ENCODE results near the gene MPZL1.

The MPZL1 gene

DNA sequence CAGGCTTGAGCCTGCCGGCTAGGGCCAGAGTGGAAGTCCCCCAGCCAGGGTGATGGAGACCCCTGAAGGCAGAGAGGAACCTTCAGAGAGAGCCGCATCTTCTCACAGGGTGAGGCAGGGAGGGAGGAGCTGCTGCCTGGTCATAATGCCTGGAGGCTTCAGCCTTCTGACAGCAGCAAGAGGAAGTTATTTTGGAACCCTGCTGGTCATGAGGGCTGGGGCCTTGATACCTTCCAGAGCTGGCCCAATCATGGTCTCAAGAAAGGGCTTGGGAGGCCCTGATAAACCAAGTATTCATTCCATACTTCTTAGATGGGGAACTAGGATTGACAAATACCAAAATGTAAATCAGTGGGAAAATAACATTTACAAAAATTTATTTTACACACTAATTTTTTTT is 26.6 kb upstream of the MPZL1 start:
- DNase-seq (ENCODE audit: insufficient read length, low spot score) (no peak), FAIRE-seq (no peak)

DNA sequence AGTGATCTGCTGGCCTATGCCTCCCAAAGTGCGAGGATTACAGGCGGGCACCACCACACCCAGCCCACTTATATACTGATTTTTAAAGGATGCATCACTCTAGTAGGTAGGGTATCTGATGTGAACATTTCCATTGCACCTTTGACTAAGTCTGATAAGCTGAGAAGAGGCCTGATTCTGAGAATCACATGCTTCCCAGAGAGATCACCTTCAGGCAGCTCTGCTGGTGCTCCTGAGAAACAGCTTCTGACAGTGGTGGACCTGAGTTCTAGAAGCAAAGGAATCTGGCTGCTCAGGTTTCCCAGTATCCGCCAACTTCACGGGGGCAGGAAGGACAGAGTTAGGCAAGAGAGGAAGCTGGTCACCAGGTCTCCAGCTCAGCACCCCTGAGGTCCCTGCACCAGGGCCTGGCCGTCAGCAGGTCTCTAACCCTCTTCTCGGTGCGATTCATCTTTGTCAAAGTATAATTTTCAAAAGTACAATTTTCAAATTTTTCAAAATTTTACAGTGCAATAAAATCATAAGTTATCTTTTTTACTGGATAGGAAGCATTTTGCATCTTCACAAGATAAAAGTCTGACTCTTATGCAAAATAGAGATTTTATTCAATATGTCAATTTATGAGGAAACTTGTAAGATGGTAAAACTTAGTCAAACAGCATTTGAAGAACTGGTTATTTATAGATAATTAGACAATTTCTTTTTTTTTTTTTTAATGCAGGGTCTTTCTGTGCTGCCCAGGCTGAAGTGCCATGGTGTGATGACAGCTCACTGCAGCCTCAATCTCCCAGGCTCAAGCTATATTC is 25.8 kb upstream of the MPZL1 start:
- FAIRE-seq, result no peak
- no peak for DNase-seq (ENCODE audit: insufficient read length, low spot score)

GRCh38 chr1:167697667-167698141 is 24.1 kb upstream of the MPZL1 start:
- no peak for FAIRE-seq
- no peak for DNase-seq (ENCODE audit: insufficient read length, low spot score)

- no peak for FAIRE-seq
Observed at GRCh38 chr1:167698313-167698712, 23.5 kb upstream of the MPZL1 start.

DNA sequence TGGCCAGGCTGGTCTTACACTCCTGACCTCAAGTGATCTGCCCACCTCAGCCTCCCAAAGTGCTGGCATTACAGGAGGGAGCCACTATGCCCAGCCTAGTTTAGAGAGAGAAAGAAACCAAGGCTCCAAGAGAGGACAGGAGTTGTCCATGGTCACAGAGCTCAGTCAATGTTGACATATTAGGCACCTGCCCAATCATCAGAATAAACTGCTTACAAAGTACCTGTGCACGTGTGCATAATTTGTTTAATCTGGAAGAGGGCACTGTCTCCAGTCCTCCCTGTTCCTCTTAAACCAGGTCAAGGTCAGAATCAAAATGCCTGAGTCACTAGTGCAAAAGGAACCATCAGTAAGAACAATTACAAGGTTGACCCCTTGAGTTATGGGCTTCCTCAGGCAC is 20.3 kb upstream of the MPZL1 start:
- no peak for DNase-seq (ENCODE audit: insufficient read length, low spot score)

More at GRCh38 chr1:167698313-167698712, 23.5 kb upstream of the MPZL1 start:
- no peak for DNase-seq (ENCODE audit: insufficient read length, low spot score)

GRCh38 chr1:167703557-167703956 is 18.2 kb upstream of the MPZL1 start:
- no peak for FAIRE-seq
- no peak for DNase-seq (ENCODE audit: insufficient read length, low spot score)

More for the DNA sequence above, 20.3 kb upstream of the MPZL1 start:
- no peak for FAIRE-seq

GRCh38 chr1:167704715-167705114 is 17.1 kb upstream of the MPZL1 start:
- no peak for DNase-seq (ENCODE audit: insufficient read length, low spot score)
- no peak for FAIRE-seq

DNA sequence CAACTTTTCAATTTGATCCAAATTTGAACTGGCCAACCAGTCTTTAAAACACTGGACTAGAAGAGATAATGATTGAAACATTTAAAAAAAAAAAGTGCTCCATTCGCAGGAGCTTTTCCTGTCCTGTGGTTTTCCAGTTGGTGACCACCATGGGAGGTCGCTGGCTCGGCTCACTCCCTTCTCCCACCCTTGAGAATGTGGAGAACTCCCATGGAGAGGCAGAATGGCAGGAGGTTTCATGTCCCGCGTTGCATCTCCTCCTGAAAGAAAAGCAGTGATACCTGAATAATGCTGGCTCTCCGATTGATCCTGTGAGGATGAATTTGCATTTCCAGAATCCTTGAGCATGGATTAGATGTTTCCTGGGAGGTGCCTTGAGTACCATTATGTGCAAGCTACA is 16.5 kb upstream of the MPZL1 start:
- FAIRE-seq, result no peak
- no peak for DNase-seq (ENCODE audit: insufficient read length, low spot score)

GRCh38 chr1:167706363-167706762 is 15.4 kb upstream of the MPZL1 start:
- no peak for FAIRE-seq
- DNase-seq (ENCODE audit: insufficient read length, low spot score), result no peak

GRCh38 chr1:167706931-167707877 is 14.6 kb upstream of the MPZL1 start:
- FAIRE-seq (no peak), DNase-seq (ENCODE audit: insufficient read length, low spot score) (no peak)

DNA sequence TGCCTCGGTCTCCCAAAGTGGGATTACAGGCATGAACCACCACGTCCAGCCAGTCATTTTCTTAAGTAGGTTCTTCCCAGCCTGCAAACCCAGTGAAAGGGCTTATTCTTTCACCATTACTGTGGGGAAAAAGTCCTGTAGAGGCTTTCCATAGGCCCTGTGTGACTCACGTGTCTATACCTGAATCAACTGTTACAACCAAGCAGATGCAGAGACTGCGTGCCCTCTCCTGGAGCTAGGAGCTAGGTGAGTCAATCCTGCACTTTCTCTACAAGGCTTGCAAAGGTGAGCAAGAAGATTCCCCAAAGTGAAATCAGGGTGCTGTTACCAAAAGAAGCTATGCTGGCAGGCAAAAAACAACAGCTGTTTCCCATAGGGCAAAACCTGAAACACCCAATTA is 13.8 kb upstream of the MPZL1 start:
- FAIRE-seq, result no peak

DNA sequence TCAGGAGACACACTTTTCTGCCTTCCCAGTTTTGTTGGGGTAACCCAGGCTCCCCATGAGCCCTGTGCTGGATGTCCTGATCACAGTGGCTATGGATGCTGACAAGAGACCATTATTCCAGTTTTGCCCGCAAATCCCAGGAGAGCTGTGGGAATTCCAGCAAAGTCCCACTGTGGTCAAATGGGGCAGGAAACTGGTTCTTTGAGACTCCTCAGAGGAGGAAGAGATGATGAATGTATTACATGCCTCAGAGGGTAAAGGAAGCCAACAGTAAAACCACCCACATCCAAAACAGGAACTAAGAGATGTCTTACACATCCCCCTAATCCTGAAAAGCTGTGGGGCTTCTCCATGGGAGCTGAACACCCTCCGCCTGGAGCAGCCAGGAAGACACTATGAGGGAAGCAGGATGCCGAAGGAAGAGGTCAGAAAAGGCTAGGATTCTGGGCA is 12.8 kb upstream of the MPZL1 start:
- no peak for DNase-seq (ENCODE audit: insufficient read length, low spot score)
- no peak for FAIRE-seq

More for the DNA sequence above, 13.8 kb upstream of the MPZL1 start:
- DNase-seq (ENCODE audit: insufficient read length, low spot score), result no peak

- FAIRE-seq (no peak), DNase-seq (ENCODE audit: insufficient read length, low spot score) (no peak)
Observed at GRCh38 chr1:167710836-167711235, 10.9 kb upstream of the MPZL1 start.

- FAIRE-seq (no peak), DNase-seq (ENCODE audit: insufficient read length, low spot score) (no peak)
Observed at GRCh38 chr1:167711797-167712196, 10.0 kb upstream of the MPZL1 start.

- FAIRE-seq, result no peak
- no peak for DNase-seq (ENCODE audit: insufficient read length, low spot score)
Observed at GRCh38 chr1:167713330-167714081, 8.3 kb upstream of the MPZL1 start.

- FAIRE-seq (no peak), DNase-seq (ENCODE audit: insufficient read length, low spot score) (no peak)
Observed at GRCh38 chr1:167714098-167714438, 7.7 kb upstream of the MPZL1 start.

GRCh38 chr1:167714439-167715156 is 7.2 kb upstream of the MPZL1 start:
- no peak for FAIRE-seq
- peak; percentile 73 for DNase-seq (ENCODE audit: insufficient read length, low spot score)

DNA sequence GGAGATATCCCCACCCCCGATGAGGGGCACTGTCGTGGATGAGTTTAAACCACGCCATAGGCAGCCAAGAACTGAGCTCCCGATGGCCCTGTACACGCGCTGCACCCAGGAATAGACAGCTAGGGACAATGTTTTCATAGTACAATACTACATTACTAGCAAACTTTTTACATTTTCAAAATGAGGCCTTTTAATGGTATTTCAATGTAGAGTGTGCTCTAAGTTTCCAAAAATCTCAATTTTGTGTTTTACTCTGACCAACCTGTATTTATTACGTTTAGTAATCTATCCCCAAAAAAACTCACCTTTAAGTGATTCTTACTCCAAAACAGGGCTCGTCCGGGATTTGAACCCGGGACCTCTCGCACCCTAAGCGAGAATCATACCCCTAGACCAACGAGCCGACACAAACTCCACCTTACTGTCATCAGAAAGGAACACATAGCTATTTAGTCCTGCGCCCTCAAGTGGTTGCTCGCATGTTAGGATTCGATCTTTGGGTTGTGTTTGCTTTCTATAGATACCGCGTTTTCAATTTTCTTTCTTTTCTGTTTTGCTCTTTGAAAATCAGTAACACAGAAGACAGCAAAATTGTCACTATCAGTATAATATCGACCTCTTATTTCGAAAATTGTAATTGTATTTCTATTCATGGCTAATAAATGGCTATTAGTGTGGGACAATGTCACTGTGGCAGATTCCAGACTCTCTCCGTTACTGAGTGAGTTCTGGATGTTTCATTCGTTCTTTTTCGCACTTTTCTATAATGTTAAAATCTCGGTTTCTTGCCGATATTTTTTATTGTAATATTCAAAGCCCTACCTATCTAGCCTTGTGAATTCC is 6.4 kb upstream of the MPZL1 start:
- peak; percentile 78 for DNase-seq (ENCODE audit: insufficient read length, low spot score)
- no peak for FAIRE-seq

GRCh38 chr1:167716000-167716271 is 5.8 kb upstream of the MPZL1 start:
- FAIRE-seq (no peak), DNase-seq (ENCODE audit: insufficient read length, low spot score) (no peak)

GRCh38 chr1:167717351-167717750 is 4.4 kb upstream of the MPZL1 start:
- DNase-seq (ENCODE audit: insufficient read length, low spot score) (no peak), FAIRE-seq (no peak)

All from HTR-8/SVneo (cell line).